GM19324 (cell line): ENCODE results near the gene PNMA8B.
"Not testable (repeated sequence)": the region's sequence is repeated elsewhere in the genome, so short reads cannot be mapped to it uniquely, and the experiment has no call there.

ENCODE experiments used
- ATAC-seq: cut with Tn5 transposase; IDR thresholded peaks from one replicate; pipeline ENCODE4 v1.9.1; 2021; ENCODE audit warnings: mild to moderate bottlenecking, moderate library complexity; ENCODE audit not compliant: unreplicated experiment, low FRiP score

PNMA8B gene

DNA sequence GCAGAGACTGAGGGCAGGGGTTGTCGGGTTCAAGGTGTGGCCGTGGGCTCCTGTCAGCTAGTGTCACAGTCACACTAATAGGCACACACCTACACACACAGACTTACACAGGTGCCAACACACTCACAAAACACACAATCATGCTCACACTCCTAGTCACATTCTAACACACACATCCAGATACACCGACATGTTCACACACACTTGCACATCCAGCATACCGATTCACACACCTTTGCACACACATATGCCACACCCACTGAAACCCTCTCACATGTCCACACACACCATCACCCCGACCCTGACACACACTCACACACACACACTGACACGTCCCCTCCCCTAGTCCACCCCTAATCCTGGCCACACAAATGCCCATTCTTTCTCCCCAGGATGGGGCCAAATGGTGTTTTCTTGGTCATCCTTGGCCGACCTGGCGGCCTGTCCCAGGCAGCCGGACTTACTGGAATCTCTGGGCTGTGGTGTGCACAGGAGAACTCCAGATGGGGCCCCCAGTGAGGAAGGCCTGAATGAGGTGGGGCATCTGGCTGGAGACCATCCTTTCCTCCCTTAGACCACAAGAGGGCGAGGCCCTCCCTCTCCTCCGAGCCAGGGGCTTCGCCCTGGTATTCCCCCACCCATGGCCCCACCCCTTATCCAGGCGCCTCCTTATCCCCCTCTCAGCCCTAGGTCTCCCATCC is 19.1 kb upstream of the PNMA8B start:
- ATAC-seq, result no peak

DNA sequence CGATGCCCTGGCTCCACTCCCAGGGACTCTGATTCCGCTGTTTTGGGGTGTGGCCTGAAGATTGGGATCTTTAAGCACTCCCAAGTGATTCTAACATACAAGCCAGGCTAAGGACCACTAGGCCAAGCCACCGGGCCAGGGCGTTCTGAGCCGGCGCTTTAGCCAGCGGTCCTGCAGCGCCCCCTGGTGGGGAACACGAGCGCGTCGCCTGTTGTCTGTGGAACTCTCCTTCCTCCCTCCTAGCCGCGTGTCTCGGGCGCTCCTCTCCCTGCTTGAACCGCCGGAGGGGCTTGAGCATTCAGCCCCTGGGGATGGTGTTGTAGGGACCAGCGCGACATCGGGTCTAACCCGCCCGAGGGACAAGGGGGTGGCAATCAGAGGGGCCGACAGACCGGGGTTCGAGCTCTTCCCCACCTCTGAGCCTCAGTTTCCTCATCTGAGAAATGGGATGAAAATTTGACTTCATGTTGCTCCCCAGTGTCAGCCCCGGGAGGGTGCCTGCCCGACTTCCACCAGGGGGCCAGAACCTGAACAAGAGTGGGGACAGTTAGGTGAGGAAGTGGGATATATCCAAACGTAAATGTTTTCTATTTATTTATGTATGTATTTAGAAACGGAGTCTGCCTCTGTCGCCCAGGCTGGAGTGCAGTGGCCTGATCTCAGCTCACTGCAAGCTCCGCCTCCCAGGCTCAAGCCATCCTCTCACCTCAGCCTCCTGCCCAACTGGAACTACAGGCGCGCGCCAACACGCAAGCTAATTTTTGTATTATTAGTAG is 18.0 kb upstream of the PNMA8B start:
- no peak for ATAC-seq

DNA sequence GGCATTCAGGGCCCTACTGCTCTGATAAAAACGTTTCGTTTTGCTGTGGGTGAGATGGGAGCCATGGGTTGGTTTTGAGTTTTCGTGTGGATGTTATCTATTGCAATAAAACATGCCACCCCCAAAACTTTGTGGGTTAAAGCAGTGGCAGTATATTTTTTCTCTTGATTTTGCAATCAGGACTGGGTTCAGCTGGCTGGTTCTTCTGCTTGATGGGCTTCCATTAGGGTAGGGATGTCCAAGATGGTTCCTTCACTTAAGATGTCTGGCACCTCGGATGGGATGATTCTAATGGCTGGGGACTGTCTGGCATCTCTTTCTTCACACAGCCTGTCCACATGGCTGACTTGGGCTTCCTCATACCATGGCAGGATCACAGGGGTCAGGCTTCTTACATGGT is 15.6 kb upstream of the PNMA8B start:
- no peak for ATAC-seq

DNA sequence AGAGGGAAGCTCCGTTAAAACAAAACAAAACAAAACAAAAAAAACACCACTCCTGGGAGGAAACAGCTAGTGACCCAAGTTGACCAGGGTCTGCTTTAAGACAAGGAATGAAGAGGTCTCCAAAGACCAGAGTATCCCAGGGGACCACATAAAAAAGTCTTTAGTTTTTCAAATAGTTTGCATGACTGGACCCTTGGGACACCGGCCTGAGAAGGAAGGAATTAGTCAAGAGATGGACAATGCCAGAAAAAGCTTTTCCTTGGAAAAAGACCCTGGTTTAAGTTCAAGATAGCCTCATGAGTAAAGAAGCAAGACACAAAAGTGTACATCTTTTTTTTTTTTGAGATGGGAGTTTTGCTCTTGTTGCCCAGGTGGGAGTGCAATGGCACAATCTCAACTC is 12.5 kb upstream of the PNMA8B start:
- no peak for ATAC-seq

DNA sequence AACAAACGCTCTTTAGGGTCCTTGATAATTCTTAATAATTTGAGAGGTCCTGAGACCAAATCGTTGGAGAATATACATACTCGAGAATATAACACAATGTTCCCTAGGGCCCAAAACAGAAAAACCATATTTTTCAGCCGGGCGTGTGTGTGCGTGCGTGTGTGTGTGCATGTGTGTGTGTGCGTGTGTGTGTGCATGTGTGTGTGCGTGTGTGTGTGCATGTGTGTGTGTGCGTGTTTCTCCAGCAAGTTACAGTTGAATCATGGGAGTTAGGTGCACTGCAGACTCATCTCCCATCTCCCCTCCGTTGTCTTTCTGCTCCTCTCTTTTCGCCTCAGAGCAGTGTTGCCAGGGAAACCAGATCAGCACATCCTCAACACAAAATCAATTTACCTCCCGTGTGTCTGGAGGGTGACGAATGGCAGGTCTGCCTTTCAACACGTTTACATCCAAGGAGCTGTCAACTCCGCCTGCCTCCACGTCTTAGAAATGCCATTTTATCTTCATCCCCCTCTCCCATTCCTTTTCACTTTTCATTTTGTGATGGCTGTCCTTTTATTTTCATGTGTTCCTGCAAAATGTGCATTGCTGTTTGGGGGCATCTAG is 8.3 kb upstream of the PNMA8B start:
- ATAC-seq, result no peak

DNA sequence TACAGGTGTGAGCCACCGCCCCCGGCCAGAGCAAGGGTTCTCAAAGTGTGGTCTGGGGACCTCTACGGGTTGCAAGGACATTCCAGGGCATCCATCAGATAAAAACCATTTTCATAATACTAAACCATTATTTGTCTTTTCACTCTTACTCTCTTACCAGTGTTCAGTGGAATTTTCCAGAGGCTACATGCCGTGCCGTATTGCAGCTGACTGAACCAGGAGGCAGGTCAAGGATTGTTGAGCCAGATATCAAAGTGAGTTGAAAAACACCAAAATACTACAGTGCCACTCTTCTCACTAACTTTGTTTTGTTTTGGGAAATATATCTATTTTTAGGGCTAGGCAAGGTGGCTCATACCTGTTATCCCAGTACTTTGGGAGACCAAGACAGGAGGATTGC is 7.2 kb upstream of the PNMA8B start:
- ATAC-seq, result no peak

DNA sequence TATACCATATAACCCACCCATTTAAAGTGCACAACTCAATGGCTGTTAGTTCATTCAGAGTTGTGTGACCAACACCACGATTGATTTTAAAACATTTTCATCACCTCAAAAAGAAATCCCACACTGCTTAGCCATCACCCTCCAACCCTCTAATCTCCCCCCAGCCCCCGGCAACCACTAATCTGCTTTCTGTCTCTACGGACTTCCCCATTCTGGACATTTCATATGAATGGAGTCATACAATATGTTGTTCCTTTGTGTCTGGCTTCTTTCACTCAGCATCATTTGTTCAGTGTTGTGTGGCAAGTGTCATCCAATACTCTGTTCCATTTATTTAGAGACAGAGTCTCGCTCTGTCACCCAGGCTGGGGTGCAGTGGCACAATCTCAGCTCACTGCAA is 4.0 kb upstream of the PNMA8B start:
- no peak for ATAC-seq

DNA sequence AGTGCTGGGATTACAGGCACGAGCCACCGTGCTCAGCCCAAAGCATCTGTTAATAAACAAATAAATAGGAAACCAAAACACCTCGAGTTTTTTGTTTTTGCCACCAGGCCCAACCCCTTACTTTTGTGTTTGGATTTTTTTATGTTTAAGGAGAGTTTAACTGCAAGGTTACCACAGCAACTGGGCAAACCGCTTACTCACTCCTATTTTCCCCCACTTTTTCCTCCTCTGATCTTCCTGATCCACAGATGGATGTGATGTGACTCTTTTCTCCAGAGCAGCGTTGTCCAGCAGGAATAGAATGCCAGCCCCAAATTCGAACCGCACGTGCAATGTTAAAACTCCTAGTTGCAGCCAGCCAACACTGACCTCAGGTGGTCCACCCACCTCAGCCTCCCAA is 2.1 kb upstream of the PNMA8B start:
- no peak for ATAC-seq

DNA sequence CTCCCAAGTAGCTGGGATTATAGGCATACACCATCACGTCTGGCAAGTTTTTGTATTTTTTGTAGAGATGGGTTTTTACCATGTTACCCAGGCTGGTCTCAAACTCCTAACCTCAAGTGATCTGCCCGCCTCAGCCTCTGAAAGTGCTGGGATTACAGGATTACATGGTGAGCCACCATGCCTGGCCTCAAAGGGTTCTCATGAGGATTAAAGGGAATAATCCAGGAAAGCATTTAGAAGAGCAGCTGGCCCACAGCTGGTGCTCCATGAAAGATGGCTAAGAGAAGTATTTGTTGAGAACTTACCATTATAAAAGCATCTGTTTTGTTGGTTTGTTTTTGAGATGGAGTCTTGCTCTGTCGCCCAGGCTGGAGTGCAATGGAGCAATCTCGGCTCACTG is 1.2 kb upstream of the PNMA8B start:
- ATAC-seq, result not testable (repeated sequence)

DNA sequence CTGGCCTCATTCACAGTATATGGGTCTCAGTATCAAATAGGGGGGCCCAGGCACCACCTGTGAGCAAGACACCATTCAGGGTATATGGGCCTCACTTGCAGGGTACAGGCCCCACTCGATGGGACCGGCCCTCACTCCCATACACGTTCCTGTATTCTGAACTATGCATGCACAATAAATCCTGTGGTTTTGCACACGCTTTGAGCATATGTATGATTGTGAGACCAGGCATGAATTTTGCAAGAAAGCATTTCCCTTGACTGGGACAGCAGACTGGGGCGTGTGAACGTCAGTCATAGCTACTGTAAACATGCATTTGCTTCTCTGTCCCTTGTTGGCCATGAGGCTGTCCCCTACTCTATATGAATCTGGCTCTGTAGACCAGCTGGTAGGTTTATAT is 637 bp upstream of the PNMA8B start:
- no peak for ATAC-seq

DNA sequence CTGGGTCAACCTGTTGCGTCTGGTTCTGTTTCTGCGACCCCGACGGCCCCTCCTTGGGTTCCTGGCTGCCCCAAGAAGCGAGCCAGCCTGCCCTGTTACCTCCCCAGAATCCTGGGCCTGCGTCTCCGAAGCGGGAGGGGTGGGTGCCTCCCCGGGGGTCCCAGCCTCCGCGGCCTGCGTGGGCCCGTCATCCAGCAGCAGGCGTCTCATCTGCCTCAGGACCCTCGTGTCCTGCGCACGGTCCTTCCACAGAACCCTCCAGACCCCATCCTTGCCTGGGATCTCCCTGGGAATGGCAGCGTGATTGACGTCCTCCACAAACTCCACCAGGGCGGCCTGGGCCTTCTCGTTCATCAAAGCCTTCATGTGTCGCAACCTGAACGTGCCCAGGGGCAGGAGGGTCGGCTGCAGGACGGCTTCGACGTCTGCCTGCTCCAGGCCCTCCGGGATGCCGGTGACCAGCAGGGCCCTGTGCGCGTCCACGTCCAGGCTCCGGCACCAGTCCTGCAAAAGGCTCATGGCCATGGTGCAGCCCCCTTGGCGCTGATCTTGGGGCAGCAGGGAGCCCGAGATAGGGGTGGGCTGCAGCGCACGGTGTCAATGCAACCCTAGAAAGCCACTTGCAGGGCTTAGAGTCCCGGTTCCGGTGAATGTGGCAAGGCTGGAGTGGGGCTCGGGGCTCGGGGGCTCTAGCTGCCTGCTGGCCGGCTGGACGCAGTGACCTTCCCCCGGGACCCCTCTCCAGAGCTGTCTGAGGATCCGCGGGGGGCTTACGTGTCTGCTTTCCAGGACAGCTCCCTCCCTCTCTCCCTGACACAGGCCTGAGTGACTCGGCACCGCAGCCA is 504 bp downstream of the PNMA8B start:
- ATAC-seq, result no peak

DNA sequence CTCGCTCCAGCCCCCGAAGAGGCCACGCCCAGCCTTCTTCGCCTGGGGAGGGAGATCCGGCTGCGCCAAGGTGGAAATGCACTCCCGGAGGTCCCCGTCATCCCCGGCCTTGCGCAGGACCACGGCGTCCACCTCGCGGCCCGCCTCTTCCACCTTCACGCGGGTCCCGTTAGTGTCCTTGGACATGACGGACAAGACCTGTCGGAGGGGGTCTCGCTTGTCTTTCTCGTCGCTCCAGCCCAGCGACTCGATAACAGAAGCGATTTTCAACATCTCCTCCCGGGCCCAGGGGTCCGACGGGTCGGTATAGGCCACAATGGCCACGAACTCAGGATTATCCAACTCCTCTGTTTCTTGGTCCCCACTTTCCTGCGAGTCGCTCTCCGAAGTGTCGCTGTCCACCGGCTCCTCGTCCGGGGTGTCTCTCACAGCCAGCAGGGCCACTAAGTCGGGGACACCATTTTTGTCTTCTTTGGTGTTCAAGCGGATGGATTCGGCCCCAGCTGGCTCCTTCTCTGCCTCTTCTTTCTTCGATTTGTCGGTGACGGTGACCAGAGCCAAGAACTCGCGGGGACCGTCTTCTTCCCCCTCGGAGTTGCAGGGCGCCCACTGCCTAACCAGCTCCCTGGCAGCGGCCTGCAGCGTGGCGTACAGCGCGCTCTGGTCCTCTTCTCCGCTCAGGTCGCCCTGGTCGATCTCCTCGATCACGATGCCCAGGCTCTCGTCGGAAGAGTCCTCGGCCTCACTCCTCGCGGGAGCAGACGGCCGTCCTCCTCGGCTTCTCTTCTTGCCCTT is 1.3 kb downstream of the PNMA8B start:
- ATAC-seq, result no peak

DNA sequence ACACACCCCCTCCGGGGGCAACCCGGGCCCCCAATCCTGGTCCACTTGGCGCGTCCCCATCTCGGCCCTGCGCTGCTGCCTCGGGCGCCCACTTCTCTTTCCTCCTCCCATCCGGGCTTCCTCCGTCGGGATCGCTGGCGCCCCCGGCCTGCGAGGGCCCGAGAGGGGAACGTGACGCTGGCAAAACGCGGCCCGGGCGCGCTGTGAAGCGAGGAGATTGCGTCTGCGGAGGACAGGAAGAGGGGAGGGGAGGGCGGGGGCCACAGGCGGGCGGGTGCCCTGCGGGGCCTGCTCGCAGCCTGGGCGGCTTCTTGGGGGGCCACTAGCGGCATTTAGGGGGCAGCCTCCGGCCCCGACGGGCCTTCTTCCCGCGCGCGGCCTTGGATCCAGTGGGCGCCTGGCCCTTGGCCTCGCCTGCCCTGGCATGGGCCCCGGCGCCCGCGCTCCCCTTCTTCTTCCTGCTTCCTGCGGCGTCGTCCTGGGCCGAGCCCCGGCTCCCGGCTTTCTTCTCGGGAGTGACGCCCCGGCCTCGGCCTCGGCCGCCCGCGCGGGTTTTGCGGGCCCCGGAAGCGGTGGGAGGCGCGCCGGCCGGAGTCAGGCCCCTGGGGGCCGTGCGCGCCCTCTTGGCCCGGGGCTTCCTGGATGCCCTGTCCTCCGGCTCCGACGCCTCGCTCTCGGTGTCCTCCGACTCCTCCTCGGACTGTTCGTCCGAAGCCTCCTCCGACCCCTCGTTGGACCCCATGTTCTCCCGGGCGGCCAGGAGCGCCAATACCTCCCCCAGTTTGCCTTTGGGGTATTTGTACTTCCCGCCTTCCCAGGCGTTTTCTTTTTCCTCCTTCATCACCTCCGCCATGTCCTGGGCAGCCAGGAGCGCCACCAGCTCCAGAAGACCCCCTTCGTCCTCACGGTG is 2.2 kb downstream of the PNMA8B start:
- ATAC-seq, result no peak

DNA sequence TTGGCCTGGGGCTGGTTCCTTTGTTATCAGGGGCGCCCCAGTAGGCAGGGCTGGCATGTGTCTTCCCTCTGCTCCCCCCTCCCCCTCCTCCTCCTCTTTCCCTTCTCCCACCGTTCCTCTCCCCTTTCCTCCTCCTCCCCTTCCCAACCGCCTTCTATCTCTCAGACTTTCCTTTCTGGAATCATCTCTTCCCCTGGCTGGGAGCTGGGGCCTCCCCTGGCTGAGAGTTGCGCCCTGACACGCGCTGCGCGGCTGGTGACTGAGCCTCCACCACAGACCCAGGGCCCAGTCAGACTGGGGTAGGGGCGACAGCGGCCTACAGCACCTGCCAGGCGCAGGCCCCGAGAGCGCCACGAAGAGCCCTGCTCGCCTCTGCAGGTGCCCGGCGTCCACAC is 2.8 kb downstream of the PNMA8B start:
- no peak for ATAC-seq

DNA sequence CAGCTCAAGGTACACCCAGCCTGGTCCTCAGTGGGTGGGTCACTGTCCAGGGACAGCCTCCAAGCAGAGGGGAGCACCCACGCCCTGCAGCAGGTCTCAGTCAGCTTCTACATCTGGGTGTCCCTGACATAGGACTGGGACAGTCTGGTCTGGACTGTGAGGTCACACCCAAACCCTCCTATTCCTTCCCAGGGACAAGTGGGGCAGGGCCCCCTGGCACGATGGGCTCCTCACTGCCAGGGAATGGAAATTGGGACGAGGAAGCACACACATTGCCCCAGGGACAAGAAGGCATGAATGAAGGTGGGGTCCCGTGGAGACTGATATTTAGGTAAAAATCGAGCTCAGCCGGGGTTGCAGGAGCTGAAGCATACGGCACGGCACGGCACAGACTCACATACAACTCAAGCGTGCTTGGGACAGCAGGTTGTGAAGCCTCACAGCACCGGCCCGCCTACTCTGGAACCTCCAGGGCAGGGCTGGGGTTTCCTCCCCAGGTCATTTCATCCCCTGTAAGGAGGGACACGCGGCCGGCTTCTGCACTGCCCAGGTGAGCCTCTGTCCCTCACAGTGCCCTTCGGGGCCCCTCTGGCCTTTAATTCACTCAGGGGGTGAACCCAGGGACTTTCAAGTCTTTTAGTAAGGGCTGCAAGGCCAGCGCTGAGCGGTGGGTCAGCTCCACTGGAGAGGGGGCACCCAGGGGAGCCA is 3.5 kb downstream of the PNMA8B start:
- ATAC-seq, result no peak

DNA sequence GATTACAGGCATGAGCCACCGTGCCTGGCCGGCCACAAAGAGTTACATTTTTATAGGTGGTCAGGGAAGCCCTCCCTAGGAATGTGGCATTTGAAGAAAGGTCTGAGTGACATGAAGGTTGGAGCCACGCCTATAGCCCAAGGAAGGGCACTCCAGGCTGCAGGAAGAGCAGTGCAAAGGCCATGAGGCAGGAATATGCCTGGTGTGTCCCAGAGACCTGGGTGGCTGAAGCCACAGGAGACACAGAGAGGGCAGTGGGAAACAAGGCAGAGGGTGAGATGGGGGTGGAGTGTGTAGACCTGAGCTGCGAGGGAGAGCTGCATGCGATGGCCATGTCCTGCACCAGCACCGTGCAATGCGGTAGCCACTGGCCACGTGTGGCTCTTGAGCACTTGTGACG is 4.9 kb downstream of the PNMA8B start:
- no peak for ATAC-seq

DNA sequence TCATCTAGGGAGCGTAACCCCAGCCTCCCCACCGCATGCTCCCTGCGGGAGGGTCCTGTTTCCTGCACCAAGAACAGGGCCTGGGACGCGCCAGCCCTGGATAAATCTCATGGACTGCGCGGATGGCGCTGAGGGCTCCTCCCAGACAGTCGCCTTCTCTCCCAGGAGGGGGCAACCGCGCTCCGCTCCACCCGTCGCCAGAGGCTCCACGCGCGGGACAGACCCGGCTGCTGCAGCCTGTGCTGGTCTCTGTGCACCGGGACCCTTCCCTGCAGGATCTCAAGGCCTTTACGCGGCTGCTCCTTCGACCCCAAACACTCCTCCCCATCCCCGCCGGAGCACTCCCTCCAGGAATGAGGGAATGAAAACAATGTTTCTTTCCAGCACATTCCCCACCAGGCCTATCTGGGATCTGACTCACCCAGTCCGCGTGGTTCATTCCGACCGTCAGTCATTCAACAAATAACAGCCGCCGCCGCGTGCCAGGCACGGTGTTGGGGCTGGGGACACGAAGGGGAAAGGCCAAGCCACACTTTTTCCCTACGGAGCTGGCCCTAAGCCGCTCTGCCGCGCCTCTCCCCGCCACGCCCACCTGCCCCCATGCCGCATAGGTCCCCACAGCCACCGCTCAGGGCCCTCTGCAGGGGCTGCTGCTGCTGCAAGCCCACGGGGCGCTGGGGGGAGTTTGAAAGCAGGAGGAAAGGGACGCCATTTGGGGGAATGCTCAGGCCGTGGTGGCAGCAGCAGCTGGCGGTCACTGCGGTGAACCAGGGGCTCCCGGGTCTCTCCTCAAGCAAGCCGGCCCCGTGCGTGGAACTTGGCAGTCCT is 6.0 kb downstream of the PNMA8B start:
- no peak for ATAC-seq

DNA sequence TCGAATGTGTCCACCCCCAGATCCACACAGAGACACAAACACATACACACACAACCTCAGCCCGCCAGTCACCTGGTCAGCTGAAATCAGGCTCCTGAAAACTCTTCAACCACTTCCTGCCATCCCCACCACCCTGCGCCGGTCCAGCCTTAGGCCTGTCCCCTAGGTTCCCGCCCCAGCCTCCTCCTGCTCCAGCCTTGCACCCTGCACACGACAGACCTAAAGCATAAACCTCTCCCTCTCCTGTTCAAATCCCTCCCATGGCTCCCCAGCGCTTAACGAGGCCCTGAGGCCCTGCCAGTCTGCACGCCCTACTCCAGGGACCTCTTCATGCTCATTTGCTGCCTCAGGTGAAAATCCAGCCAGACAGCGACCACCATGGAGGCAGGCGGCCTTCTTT is 7.1 kb downstream of the PNMA8B start:
- no peak for ATAC-seq
